ENCODE measurements around the gene NPRL2.

DNA sequence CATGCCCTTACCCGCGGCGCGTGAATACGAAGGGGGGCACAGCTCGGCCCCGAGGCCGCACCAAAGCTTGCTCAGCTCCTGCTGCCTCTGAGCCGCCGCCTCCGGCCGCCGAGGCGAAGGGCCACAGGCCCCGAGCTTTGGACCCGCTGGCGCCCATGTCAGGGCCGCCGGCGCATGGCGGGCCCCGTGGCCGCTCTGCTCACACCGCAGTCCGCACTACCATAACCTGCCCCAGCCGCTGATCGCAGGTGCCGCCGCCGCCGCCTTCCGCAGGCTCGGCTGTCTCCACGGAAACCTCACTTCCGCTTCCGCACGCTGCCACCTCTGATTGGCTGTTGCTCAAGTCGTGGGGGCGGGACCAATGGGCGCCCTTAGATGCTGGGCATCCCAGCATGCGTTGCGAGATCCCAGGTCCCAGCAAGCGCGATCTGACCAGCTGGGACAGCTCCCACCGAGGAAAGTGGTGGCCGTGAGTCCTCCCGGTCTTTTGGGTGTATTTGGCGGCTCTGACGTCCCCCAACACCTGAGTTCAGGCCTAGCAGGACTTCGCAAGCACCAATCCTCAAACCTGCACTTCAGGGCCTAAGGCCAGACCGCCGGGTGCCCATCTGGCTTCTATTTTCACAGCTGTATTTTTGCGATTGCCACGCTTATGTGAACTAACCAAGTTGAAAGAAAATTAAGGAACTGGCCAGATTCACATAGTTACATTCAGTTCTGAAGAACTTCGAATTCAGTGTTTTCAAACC, 22.5 kb downstream of the NPRL2 start, which contains the start of gene TUSC2:
- TF ChIP-seq ELF4 (CRISPR knock-in tag; IDR thresholded peaks at IDR 0.05) (no peak), ZNF140 (CRISPR knock-in tag; IDR thresholded peaks at IDR 0.05) (no peak), ATF7 (IDR thresholded peaks at IDR 0.05) (0 out of 2 replicates have a peak, but pooled peaks have one; percentile 41), SIN3A (IDR thresholded peaks at IDR 0.05; ENCODE audit: borderline replicate concordance in 2 of 2, control insufficient read depth in 1 of 2, low read depth in 2 of 2, low read length in 2 of 2) (peak; percentile 81 to 90; a peak in 2 of 4 replicates), RBBP5 (IDR thresholded peaks at IDR 0.05; ENCODE audit: borderline replicate concordance, insufficient read depth, low read length, poor library complexity, severe bottlenecking) (peak; percentile 60), SP1 (CRISPR knock-in tag; IDR thresholded peaks at IDR 0.05) (peak; percentile 63), FOXK2 (conservative IDR thresholded peaks at IDR 0.05 in 1 of 2, IDR thresholded peaks at IDR 0.05 in 1 of 2; ENCODE audit: low read depth in 2 of 2) (no peak)
- TF ChIP-seq, protein P1, sequence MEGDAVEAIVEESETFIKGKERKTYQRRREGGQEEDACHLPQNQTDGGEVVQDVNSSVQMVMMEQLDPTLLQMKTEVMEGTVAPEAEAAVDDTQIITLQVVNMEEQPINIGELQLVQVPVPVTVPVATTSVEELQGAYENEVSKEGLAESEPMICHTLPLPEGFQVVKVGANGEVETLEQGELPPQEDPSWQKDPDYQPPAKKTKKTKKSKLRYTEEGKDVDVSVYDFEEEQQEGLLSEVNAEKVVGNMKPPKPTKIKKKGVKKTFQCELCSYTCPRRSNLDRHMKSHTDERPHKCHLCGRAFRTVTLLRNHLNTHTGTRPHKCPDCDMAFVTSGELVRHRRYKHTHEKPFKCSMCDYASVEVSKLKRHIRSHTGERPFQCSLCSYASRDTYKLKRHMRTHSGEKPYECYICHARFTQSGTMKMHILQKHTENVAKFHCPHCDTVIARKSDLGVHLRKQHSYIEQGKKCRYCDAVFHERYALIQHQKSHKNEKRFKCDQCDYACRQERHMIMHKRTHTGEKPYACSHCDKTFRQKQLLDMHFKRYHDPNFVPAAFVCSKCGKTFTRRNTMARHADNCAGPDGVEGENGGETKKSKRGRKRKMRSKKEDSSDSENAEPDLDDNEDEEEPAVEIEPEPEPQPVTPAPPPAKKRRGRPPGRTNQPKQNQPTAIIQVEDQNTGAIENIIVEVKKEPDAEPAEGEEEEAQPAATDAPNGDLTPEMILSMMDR (IDR thresholded peaks at IDR 0.05 in 2 of 3, conservative IDR thresholded peaks at IDR 0.05 in 1 of 3; ENCODE audit: insufficient read depth in 2 of 3, low read depth in 1 of 3, low read length in 3 of 3): no peak
- TF ChIP-seq, protein P2, sequence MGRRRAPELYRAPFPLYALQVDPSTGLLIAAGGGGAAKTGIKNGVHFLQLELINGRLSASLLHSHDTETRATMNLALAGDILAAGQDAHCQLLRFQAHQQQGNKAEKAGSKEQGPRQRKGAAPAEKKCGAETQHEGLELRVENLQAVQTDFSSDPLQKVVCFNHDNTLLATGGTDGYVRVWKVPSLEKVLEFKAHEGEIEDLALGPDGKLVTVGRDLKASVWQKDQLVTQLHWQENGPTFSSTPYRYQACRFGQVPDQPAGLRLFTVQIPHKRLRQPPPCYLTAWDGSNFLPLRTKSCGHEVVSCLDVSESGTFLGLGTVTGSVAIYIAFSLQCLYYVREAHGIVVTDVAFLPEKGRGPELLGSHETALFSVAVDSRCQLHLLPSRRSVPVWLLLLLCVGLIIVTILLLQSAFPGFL (CRISPR knock-in tag; IDR thresholded peaks at IDR 0.05): no peak
- TF ChIP-seq, protein P3, sequence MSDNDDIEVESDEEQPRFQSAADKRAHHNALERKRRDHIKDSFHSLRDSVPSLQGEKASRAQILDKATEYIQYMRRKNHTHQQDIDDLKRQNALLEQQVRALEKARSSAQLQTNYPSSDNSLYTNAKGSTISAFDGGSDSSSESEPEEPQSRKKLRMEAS (CRISPR knock-in tag; IDR thresholded peaks at IDR 0.05): peak; percentile 77

Data from K562 (cell line).